Neural progenitor cell (in vitro differentiated cells): ENCODE measurements around the gene ZBED4. TPM values are rescaled to one million over a fixed set of nuclear protein-coding genes. Genes with fewer than 3 reads are reported as not detected.
"Not testable (repeated sequence)": the region's sequence is repeated elsewhere in the genome, so short reads cannot be mapped to it uniquely, and the experiment has no call there.

ENCODE experiments used
- DNase-seq: peaks from one replicate; pipeline ENCODE4 v3.0.0-alpha.2; 2016; ENCODE audit warnings: low spot score
- H2AFZ ChIP-seq: fragments of 200-600 bp; sonication (generic); replicated peaks from 2 replicates; pipeline ENCODE4 v1.6.1; 2016; ENCODE audit warnings: antibody characterized with exemption
- H3F3A ChIP-seq: fragments of 200-600 bp; sonication (generic); 2 replicates; pipeline ENCODE4 v1.6.1; 2016; ENCODE audit warnings: antibody characterized with exemption, low read depth
- H3K27ac ChIP-seq: fragments of 200-600 bp; sonication (generic); 2 replicates; pipeline ENCODE4 v1.5.1; 2016; ENCODE audit warnings: mild to moderate bottlenecking
- H3K27me3 ChIP-seq: fragments of 200-600 bp; sonication (generic); 2 replicates; pipeline ENCODE4 v1.6.1; 2016; ENCODE audit warnings: mild to moderate bottlenecking, moderate library complexity
- H3K36me3 ChIP-seq: fragments of 200-600 bp; sonication (generic); 2 replicates; pipeline ENCODE4 v1.5.1; 2016
- H3K4me1 ChIP-seq: fragments of 200-600 bp; sonication (generic); 2 replicates; pipeline ENCODE4 v1.6.1; 2016; ENCODE audit warnings: mixed run types
- H3K4me2 ChIP-seq: fragments of 200-600 bp; sonication (generic); 2 replicates; pipeline ENCODE4 v1.6.1; 2016
- H3K4me3 ChIP-seq: fragments of 200-600 bp; sonication (generic); 2 replicates; pipeline ENCODE4 v1.5.1; 2016
- H3K79me2 ChIP-seq: fragments of 200-600 bp; sonication (generic); 2 replicates; pipeline ENCODE4 v1.6.1; 2016; ENCODE audit warnings: low read depth
- H3K9ac ChIP-seq: fragments of 200-600 bp; sonication (generic); 2 replicates; pipeline ENCODE4 v1.6.1; 2016
- H3K9me3 ChIP-seq: fragments of 200-600 bp; sonication (generic); 2 replicates; pipeline ENCODE4 v1.5.1; 2016; ENCODE audit warnings: low read depth
- H4K20me1 ChIP-seq: fragments of 200-600 bp; sonication (generic); 2 replicates; pipeline ENCODE4 v1.6.1; 2016; ENCODE audit warnings: low read depth
- H3K27ac Mint-ChIP-seq: 3 replicates; pipeline ENCODE4 v1.8.0; 2021; ENCODE audit warnings: mixed read lengths
- H3K27me3 Mint-ChIP-seq: 2 replicates; pipeline ENCODE4 v1.8.0; 2022; ENCODE audit warnings: low read depth, mild to moderate bottlenecking, inconsistent platforms, moderate library complexity, mixed read lengths; ENCODE audit not compliant: insufficient read depth
- H3K36me3 Mint-ChIP-seq: 3 replicates; pipeline ENCODE4 v1.8.0; 2021; ENCODE audit warnings: mixed read lengths
- H3K4me1 Mint-ChIP-seq: 3 replicates; pipeline ENCODE4 v1.8.0; 2021; ENCODE audit warnings: mixed read lengths
- H3K4me3 Mint-ChIP-seq: 3 replicates; pipeline ENCODE4 v1.8.0; 2021; ENCODE audit warnings: mild to moderate bottlenecking, moderate library complexity, mixed read lengths
- H3K9me3 Mint-ChIP-seq: 3 replicates; pipeline ENCODE4 v1.8.0; 2020; ENCODE audit warnings: mixed read lengths
- EZH2 ChIP-seq: fragments of 200-600 bp; sonication (generic); IDR thresholded peaks from 2 replicates; pipeline ENCODE4 v1.6.1; 2017; ENCODE audit warnings: antibody characterized with exemption, mild to moderate bottlenecking, moderate library complexity
- EZH2phosphoT487 ChIP-seq: fragments of 200-600 bp; sonication (generic); IDR thresholded peaks from 2 replicates; pipeline ENCODE4 v1.6.1; 2017; ENCODE audit warnings: antibody characterized with exemption
- total RNA-seq: library from RNA; depleted of rRNA; stranded (reverse); fragments of >200 nt; gene quantifications from 2 replicates; pipeline ENCODE4 v1.2.3, GENCODE V29; 2015; ENCODE audit warnings: low replicate concordance
- TF ChIP-seq, protein P1 (sequence below): fragments of 200-600 bp; sonication (generic); IDR thresholded peaks from 2 replicates; pipeline ENCODE4 v1.5.1; 2017; ENCODE audit warnings: antibody characterized with exemption, mild to moderate bottlenecking

Gene ZBED4
- total RNA-seq, 1 donor from 2014 or later: 23.1 TPM

DNA sequence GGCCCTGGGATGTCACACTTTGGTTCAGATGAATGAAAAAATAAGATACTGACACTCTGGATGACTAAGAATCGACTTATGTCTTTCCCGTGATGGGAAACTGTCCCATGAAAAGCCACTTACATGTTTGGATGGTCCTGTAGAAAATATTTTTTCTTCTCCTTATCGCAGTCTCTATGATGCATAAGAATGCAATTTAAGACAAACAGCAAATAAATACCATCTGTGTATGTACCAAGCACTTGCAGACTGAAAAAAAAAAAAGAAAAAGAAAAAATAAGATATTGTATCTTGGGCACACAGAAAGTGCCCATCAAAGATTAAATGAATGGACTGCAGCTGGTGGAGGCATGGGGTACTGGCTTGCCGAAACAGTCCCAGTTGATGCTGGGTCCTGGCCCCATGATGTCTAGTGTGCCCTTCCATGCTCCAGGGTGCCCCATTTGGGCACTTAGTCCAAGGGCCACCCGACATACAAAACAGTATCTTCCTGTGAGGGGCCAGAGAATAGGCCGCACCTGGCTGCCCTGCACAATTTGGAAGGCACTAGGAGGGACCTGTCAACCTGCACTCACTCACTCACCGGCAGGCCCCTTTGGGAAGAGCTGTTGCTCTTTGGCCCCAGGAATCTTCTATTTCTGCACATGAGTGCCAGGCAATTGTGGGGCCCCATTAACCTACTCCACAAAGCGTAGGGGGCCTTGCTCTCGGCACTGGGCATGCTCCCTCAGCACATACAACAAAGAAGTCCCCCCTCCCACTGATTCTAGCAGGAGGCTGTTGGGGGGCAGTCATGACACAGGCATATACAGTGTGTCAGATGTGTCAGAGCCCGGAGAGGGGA lies 2.5 kb upstream of the ZBED4 start:
- peaks cover 12% of the 10 kb centered on the region for H3F3A ChIP-seq
- Mint-ChIP-seq H3K36me3 (no peaks in the 10 kb centered on the region), H3K4me1 (peaks cover 18% of the 10 kb centered on the region), H3K9me3 (peaks cover 2% of the 10 kb centered on the region), H3K27ac (no peak overlapping the region), H3K27me3 (peaks cover 56% of the 10 kb centered on the region), H3K4me3 (peak overlapping the region; percentile 83)
- TF ChIP-seq, protein P1, sequence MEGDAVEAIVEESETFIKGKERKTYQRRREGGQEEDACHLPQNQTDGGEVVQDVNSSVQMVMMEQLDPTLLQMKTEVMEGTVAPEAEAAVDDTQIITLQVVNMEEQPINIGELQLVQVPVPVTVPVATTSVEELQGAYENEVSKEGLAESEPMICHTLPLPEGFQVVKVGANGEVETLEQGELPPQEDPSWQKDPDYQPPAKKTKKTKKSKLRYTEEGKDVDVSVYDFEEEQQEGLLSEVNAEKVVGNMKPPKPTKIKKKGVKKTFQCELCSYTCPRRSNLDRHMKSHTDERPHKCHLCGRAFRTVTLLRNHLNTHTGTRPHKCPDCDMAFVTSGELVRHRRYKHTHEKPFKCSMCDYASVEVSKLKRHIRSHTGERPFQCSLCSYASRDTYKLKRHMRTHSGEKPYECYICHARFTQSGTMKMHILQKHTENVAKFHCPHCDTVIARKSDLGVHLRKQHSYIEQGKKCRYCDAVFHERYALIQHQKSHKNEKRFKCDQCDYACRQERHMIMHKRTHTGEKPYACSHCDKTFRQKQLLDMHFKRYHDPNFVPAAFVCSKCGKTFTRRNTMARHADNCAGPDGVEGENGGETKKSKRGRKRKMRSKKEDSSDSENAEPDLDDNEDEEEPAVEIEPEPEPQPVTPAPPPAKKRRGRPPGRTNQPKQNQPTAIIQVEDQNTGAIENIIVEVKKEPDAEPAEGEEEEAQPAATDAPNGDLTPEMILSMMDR: no peak
- no peak for TF ChIP-seq EZH2
- TF ChIP-seq EZH2phosphoT487: no peak
- H3K9me3 ChIP-seq: no peaks in the 10 kb centered on the region
- H3K27ac ChIP-seq: no peak overlapping the region
- no peak overlapping the region for H3K4me3 ChIP-seq
- peaks cover 33% of the 10 kb centered on the region for H3K4me1 ChIP-seq
- no peak overlapping the region for H3K9ac ChIP-seq
- no peak overlapping the region for H3K4me2 ChIP-seq
- H4K20me1 ChIP-seq: peaks cover 41% of the 10 kb centered on the region
- no peak overlapping the region for H2AFZ ChIP-seq
- H3K27me3 ChIP-seq: peaks cover 70% of the 10 kb centered on the region
- no peaks in the 10 kb centered on the region for H3K36me3 ChIP-seq
- peaks cover 21% of the 10 kb centered on the region for H3K79me2 ChIP-seq
- no peak for DNase-seq

- not testable (repeated sequence) for DNase-seq, H3K36me3 ChIP-seq, H3K27ac Mint-ChIP-seq, H3K9me3 ChIP-seq, H3K9me3 Mint-ChIP-seq, H3K36me3 Mint-ChIP-seq, H3K9ac ChIP-seq, H2AFZ ChIP-seq, H3K27ac ChIP-seq
- H3K4me3 Mint-ChIP-seq: peak overlapping the region; percentile 83
- Histone ChIP-seq H3K4me1 (peaks cover 34% of the 10 kb centered on the region), H3F3A (peaks cover 12% of the 10 kb centered on the region), H3K27me3 (peaks cover 56% of the 10 kb centered on the region), H3K4me3 (peak overlapping the region; percentile 72), H4K20me1 (peaks cover 55% of the 10 kb centered on the region), H3K4me2 (peak overlapping the region; percentile 92), H3K79me2 (peaks cover 35% of the 10 kb centered on the region)
- peaks cover 21% of the 10 kb centered on the region for H3K4me1 Mint-ChIP-seq
- H3K27me3 Mint-ChIP-seq: peaks cover 44% of the 10 kb centered on the region
These were observed 1.1 kb upstream of the ZBED4 start for GRCh38 chr22:49852568-49852897.

DNA sequence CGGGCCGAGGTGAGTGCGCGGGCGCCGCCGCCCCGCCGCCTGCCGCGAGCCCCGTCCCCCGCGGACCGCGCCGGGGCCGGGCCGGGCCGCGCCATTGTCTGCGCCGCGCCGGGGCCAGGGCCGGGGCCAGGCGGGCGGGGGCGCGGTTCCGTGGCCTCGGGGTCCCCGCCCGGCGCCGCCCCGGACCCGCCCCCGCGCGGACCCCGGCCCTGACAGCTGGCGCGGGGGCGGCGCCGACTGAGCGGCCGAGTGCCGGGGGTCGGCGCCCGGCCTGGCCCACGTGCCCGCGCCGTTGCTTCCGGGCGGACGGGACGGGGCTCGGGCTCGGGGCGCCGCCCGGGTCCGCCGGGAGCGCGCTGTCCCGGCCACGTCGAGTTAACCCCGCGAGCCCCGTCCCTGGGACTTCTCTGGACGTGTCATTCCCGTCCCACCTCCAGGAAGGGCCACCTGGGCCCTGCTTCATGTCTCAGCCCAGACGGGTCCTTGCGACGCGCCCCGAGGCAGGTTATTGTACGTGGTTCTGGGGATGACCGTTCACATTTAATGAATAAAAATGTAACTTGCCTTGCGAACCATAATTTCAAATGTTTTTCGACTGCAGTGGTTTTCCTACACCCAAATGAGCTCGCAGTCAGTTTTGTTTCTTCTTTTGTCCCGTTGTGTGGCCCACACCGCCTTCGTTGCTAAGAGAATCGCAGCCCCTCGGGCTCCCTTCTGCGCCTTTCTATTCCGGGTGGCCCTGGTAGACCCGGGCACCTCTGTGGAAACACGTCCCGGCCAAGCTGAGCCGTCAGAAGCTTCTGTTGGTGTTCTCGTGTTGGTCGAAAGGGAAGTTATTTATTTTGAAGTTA lies 562 bp downstream of the ZBED4 start:
- peak overlapping the region; percentile 70 for H3K4me3 ChIP-seq
- Mint-ChIP-seq H3K36me3 (peaks cover 10% of the 10 kb centered on the region), H3K27me3 (peaks cover 36% of the 10 kb centered on the region), H3K4me3 (peak overlapping the region; percentile 99), H3K27ac (peak overlapping the region; percentile 99), H3K9me3 (peaks cover 3% of the 10 kb centered on the region), H3K4me1 (peaks cover 21% of the 10 kb centered on the region)
- no peak overlapping the region for H3K27ac ChIP-seq
- peak overlapping the region; percentile 92 for H3K4me2 ChIP-seq
- peaks cover 59% of the 10 kb centered on the region for H4K20me1 ChIP-seq
- H3K9ac ChIP-seq: peak overlapping the region; percentile 25
- peaks cover 22% of the 10 kb centered on the region for H3K4me1 ChIP-seq
- H3K9me3 ChIP-seq: no peaks in the 10 kb centered on the region
- peaks cover 12% of the 10 kb centered on the region for H3F3A ChIP-seq
- no peaks in the 10 kb centered on the region for H3K36me3 ChIP-seq
- H3K27me3 ChIP-seq: peaks cover 39% of the 10 kb centered on the region
- H3K79me2 ChIP-seq: peaks cover 51% of the 10 kb centered on the region
- H2AFZ ChIP-seq: no peak overlapping the region
- peak; percentile 68 for DNase-seq
- TF ChIP-seq, protein P1: no peak
- TF ChIP-seq EZH2phosphoT487 (no peak), EZH2 (no peak)
